ENCODE data around the gene VEGFB. TPM values are rescaled to one million over a fixed set of nuclear protein-coding genes. Genes with fewer than 3 reads are reported as not detected.

The VEGFB gene
- total RNA-seq, 4 donors from 2014 or later = 92.3 to 144 (median 108) TPM

DNA sequence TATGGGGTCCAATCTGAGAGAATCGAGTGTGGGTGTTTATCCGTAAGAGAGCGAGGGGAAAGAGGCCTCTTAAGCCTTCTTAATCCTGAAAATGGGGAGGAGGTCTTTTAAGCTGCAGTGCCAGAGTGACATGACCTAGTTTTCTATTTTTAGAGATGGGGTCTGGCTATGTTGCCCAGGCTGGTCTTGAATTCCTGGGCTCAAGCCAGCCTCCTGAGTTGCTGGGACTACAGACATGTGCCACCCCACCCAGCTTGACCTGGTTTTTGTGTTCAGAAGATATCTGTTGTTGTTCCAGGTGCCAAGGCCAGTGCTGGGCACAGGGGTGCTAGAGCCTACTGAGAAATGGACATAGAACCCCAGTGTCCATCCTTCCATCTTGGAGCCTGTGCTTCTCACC, 48.7 kb downstream of the VEGFB start:
- 87% methylated on average over 3 of the region's 3 CpGs for WGBS
- H3K36me3 ChIP-seq = peaks cover 0 to 43% (median 29%) of the 10 kb centered on the region in 4 donors
- TF ChIP-seq EP300 (IDR thresholded peaks at IDR 0.05) = no peak
- TF ChIP-seq POLR2AphosphoS5 (IDR thresholded peaks at IDR 0.05) = no peak
- TF ChIP-seq CTCF (IDR thresholded peaks at IDR 0.05) = no peak
- no peak for TF ChIP-seq POLR2A (IDR thresholded peaks at IDR 0.05; ENCODE audit: low read depth)
- intact Hi-C loops (cut with DNase I) = no loop called here
- H3K4me1 ChIP-seq = peaks cover 29 to 55% (median 45%) of the 10 kb centered on the region in 4 donors
- peak overlapping the region in 1 of 4 donors; percentile 85 for H3K27ac ChIP-seq (replicated peaks in 1 of 4)
- no peaks in the 10 kb centered on the region for H3K9me3 ChIP-seq
- H3K4me3 ChIP-seq = peak overlapping the region in 1 of 4 donors; percentile 82
- DNase-seq (ENCODE audit: extremely low spot score) = no peak
- no peaks in the 10 kb centered on the region for H3K27me3 ChIP-seq

- TF ChIP-seq POLR2A (IDR thresholded peaks at IDR 0.05; ENCODE audit: low read depth) (peak; percentile 31), POLR2AphosphoS5 (IDR thresholded peaks at IDR 0.05) (peak; percentile 80 to 90), CTCF (IDR thresholded peaks at IDR 0.05) (no peak)
- DNase-seq (ENCODE audit: extremely low spot score) = peak; percentile 99
- Histone ChIP-seq H3K4me3 (peak within 1 kb of the TSS; percentile 75 to 96 (median 88)), H3K27me3 (no peaks in the 10 kb centered on the region), H3K4me1 (peaks cover 29 to 58% (median 46%) of the 10 kb centered on the region in 4 donors), H3K27ac (replicated peaks in 1 of 4) (peak within 1 kb of the TSS; percentile 85 to 98 (median 98)), H3K36me3 (peaks cover 0 to 35% (median 23%) of the 10 kb centered on the region in 4 donors), H3K9me3 (no peaks in the 10 kb centered on the region)
- intact Hi-C loops (cut with DNase I) = no loop called here
- 6% methylated on average over 10 of the region's 44 CpGs for WGBS
These were observed 49.9 kb downstream of the VEGFB start, which contains the start of gene BAD for GRCh38 chr11:64284048-64284961. BAD (minus strand) TSS chr11:64284665; CDS start chr11:64284368, 297 bp downstream.

GRCh38 chr11:64284962-64285884, 50.8 kb downstream of the VEGFB start, which contains the start of gene GPR137:
GPR137 (plus strand) TSS chr11:64285848; CDS start chr11:64286525, 677 bp downstream.
- no peaks in the 10 kb centered on the region for H3K9me3 ChIP-seq
- no CpG with 5 or more reads among the region's 102 CpGs for WGBS
- H3K4me1 ChIP-seq = peaks cover 29 to 58% (median 46%) of the 10 kb centered on the region in 4 donors
- H3K27me3 ChIP-seq = peaks cover 0 to 6% (median 0%) of the 10 kb centered on the region in 4 donors
- DNase-seq (ENCODE audit: extremely low spot score) = peak; percentile 97
- peak within 1 kb of the TSS; percentile 75 to 96 (median 88) for H3K4me3 ChIP-seq
- intact Hi-C loops (cut with DNase I) = no loop called here
- peak within 1 kb of the TSS; percentile 85 to 98 (median 98) for H3K27ac ChIP-seq (replicated peaks in 1 of 4)
- H3K36me3 ChIP-seq = peaks cover 0 to 40% (median 24%) of the 10 kb centered on the region in 4 donors
- peak in 1 of 2 donors; percentile 57 for TF ChIP-seq POLR2AphosphoS5 (IDR thresholded peaks at IDR 0.05)
- peak in 1 of 3 experiments; percentile 11 for TF ChIP-seq CTCF (IDR thresholded peaks at IDR 0.05)
- TF ChIP-seq EP300 (IDR thresholded peaks at IDR 0.05) = no peak
- TF ChIP-seq POLR2A (IDR thresholded peaks at IDR 0.05; ENCODE audit: low read depth) = no peak
